HUES64 (cell line): ENCODE data around the gene IFT122.
"Not testable (repeated sequence)": the region's sequence is repeated elsewhere in the genome, so short reads cannot be mapped to it uniquely, and the experiment has no call there.

Experiments
- H3K27ac ChIP-seq: 2 replicates; pipeline ENCODE4 v1.7.0; 2013; ENCODE audit warnings: low read depth, low read length, inconsistent platforms
- H3K27me3 ChIP-seq: 2 replicates; pipeline ENCODE4 v1.6.1; 2013; ENCODE audit warnings: mild to moderate bottlenecking, low read length; ENCODE audit not compliant: insufficient read depth
- H3K36me3 ChIP-seq: 2 replicates; pipeline ENCODE4 v1.6.1; 2013; ENCODE audit warnings: mild to moderate bottlenecking, low read length; ENCODE audit not compliant: insufficient read depth
- H3K4me1 ChIP-seq: 2 replicates; pipeline ENCODE4 v1.6.1; 2013; ENCODE audit warnings: mild to moderate bottlenecking, low read length, moderate library complexity; ENCODE audit not compliant: insufficient read depth
- H3K4me3 ChIP-seq: 2 replicates; pipeline ENCODE4 v1.5.1; 2013; ENCODE audit warnings: mild to moderate bottlenecking, low read length, moderate library complexity
- H3K9ac ChIP-seq: 2 replicates; pipeline ENCODE4 v1.6.1; 2013; ENCODE audit warnings: mild to moderate bottlenecking, low read depth, low read length
- H3K9me3 ChIP-seq: 2 replicates; pipeline ENCODE4 v1.6.1; 2013; ENCODE audit warnings: low read depth, low read length; ENCODE audit not compliant: insufficient read depth
- WGBS: fragments of 150-250, 120-280 bp; methylation state at CpG from one replicate; pipeline ENCODE4 v1.1.7; 2013; ENCODE audit warnings: missing lambda C conversion rate; 5-methylcytosine and 5-hydroxymethylcytosine counted together

The IFT122 gene

GRCh38 chr3:129543156-129543790 is 103.2 kb downstream of the IFT122 start, which contains the start of gene H1-8:
TSS of gene H1-8 (plus strand) at chr3:129543175. CDS start at chr3:129543219, 44 bp downstream.
- no peak within 1 kb of the TSS for H3K9ac ChIP-seq
- H3K9me3 ChIP-seq: no peaks in the 10 kb centered on the region
- H3K36me3 ChIP-seq: no peaks in the 10 kb centered on the region
- peaks cover 5% of the 10 kb centered on the region for H3K4me1 ChIP-seq
- no peak within 1 kb of the TSS for H3K4me3 ChIP-seq
- H3K27ac ChIP-seq: no peak within 1 kb of the TSS
- H3K27me3 ChIP-seq: no peaks in the 10 kb centered on the region
- 80% methylated on average over 16 of the region's 16 CpGs for WGBS

- H3K9ac ChIP-seq: no peak overlapping the region
- no peaks in the 10 kb centered on the region for H3K27me3 ChIP-seq
- H3K9me3 ChIP-seq: no peaks in the 10 kb centered on the region
- H3K4me1 ChIP-seq: peaks cover 3% of the 10 kb centered on the region
- H3K27ac ChIP-seq: no peak overlapping the region
- no peaks in the 10 kb centered on the region for H3K36me3 ChIP-seq
- 83% methylated on average over 9 of the region's 9 CpGs for WGBS
- H3K4me3 ChIP-seq: no peak overlapping the region
These were observed 104.0 kb downstream of the IFT122 start for GRCh38 chr3:129543999-129544398.

- not testable (repeated sequence) for H3K27me3 ChIP-seq
- WGBS: 93% methylated on average over 3 of the region's 3 CpGs
These were observed 105.9 kb downstream of the IFT122 start for GRCh38 chr3:129545951-129546350.

GRCh38 chr3:129547241-129547640 is 107.2 kb downstream of the IFT122 start:
- no peaks in the 10 kb centered on the region for H3K4me1 ChIP-seq
- no peaks in the 10 kb centered on the region for H3K36me3 ChIP-seq
- no peaks in the 10 kb centered on the region for H3K27me3 ChIP-seq
- no peak overlapping the region for H3K9ac ChIP-seq
- 95% methylated on average over 24 of the region's 24 CpGs for WGBS
- no peak overlapping the region for H3K27ac ChIP-seq
- no peak overlapping the region for H3K4me3 ChIP-seq
- H3K9me3 ChIP-seq: no peaks in the 10 kb centered on the region

More at GRCh38 chr3:129545951-129546350, 105.9 kb downstream of the IFT122 start:
- H3K4me1 ChIP-seq, H3K9ac ChIP-seq, H3K9me3 ChIP-seq, H3K27ac ChIP-seq, H3K36me3 ChIP-seq, H3K4me3 ChIP-seq: not testable (repeated sequence)

- WGBS: 91% methylated on average over 19 of the region's 19 CpGs
- no peak overlapping the region for H3K27ac ChIP-seq
- no peaks in the 10 kb centered on the region for H3K4me1 ChIP-seq
- no peaks in the 10 kb centered on the region for H3K36me3 ChIP-seq
- H3K4me3 ChIP-seq: no peak overlapping the region
- no peaks in the 10 kb centered on the region for H3K9me3 ChIP-seq
- H3K27me3 ChIP-seq: no peaks in the 10 kb centered on the region
- no peak overlapping the region for H3K9ac ChIP-seq
These were observed 108.3 kb downstream of the IFT122 start for GRCh38 chr3:129548104-129548965.

- Histone ChIP-seq H3K4me1 (no peaks in the 10 kb centered on the region), H3K4me3 (no peak overlapping the region), H3K36me3 (no peaks in the 10 kb centered on the region), H3K27ac (no peak overlapping the region), H3K27me3 (no peaks in the 10 kb centered on the region), H3K9ac (no peak overlapping the region), H3K9me3 (no peaks in the 10 kb centered on the region)
- WGBS: 88% methylated on average over 18 of the region's 18 CpGs
These were observed 109.2 kb downstream of the IFT122 start for GRCh38 chr3:129549006-129549800.

GRCh38 chr3:129549805-129550204 is 109.8 kb downstream of the IFT122 start:
- WGBS: 95% methylated on average over 3 of the region's 3 CpGs
- Histone ChIP-seq H3K9ac (no peak overlapping the region), H3K9me3 (no peaks in the 10 kb centered on the region), H3K4me1 (no peaks in the 10 kb centered on the region), H3K27me3 (no peaks in the 10 kb centered on the region), H3K4me3 (no peak overlapping the region), H3K27ac (no peak overlapping the region), H3K36me3 (no peaks in the 10 kb centered on the region)

GRCh38 chr3:129552287-129553050 is 112.4 kb downstream of the IFT122 start:
- Histone ChIP-seq H3K4me3 (no peak overlapping the region), H3K27me3 (no peaks in the 10 kb centered on the region), H3K9me3 (no peaks in the 10 kb centered on the region), H3K4me1 (no peaks in the 10 kb centered on the region; the same call in 1 of the 2 replicates), H3K9ac (no peak overlapping the region), H3K36me3 (peaks cover 5% of the 10 kb centered on the region), H3K27ac (no peak overlapping the region)
- 74% methylated on average over 10 of the region's 10 CpGs for WGBS

- Histone ChIP-seq H3K4me1 (no peaks in the 10 kb centered on the region; the same call in 1 of the 2 replicates), H3K9ac (no peak overlapping the region), H3K36me3 (peaks cover 6% of the 10 kb centered on the region), H3K27ac (no peak overlapping the region), H3K4me3 (no peak overlapping the region), H3K9me3 (no peaks in the 10 kb centered on the region), H3K27me3 (no peaks in the 10 kb centered on the region)
- WGBS: 69% methylated on average over 6 of the region's 6 CpGs
These were observed 113.1 kb downstream of the IFT122 start for GRCh38 chr3:129553171-129553570.

GRCh38 chr3:129553719-129554118 is 113.7 kb downstream of the IFT122 start:
- no peaks in the 10 kb centered on the region for H3K9me3 ChIP-seq
- peaks cover 6% of the 10 kb centered on the region for H3K36me3 ChIP-seq
- 87% methylated on average over 15 of the region's 15 CpGs for WGBS
- H3K9ac ChIP-seq: no peak overlapping the region
- no peak overlapping the region for H3K27ac ChIP-seq
- H3K4me1 ChIP-seq: no peaks in the 10 kb centered on the region; the same call in 1 of the 2 replicates
- H3K27me3 ChIP-seq: no peaks in the 10 kb centered on the region
- H3K4me3 ChIP-seq: no peak overlapping the region
